UCSD-AML1 (cell line): ENCODE measurements around the gene PRRG1.
"Not testable (repeated sequence)": the region's sequence is repeated elsewhere in the genome, so short reads cannot be mapped to it uniquely, and the experiment has no call there.

Experiments used
- DNase-seq: peaks from one replicate; lab custom pipeline; 2025; ENCODE audit not compliant: unreplicated experiment; lab: John Stamatoyannopoulos, UW

PRRG1 gene

GRCh38 chrX:37371578-37371991, 22.4 kb downstream of the PRRG1 start:
- DNase-seq = no peak

DNA sequence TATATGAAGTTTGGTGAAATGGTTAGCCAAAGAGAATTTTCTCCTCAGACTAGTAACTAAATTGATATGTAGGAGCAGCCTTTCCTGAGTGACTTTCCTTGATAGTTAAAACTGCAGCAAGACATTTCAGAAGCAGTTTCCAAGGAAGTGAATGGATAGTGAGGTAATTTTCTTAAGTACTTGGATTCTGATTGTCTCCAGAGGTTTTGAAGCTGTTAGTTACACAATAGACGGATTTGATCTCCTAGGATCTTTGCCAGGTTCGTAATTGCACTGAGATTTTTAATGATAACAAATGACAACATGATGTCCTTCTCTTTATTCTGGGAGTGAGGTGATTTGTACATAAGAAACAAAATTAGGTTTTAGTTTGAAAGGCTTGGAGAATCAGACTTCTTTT, 29.2 kb downstream of the PRRG1 start:
- DNase-seq = no peak

DNA sequence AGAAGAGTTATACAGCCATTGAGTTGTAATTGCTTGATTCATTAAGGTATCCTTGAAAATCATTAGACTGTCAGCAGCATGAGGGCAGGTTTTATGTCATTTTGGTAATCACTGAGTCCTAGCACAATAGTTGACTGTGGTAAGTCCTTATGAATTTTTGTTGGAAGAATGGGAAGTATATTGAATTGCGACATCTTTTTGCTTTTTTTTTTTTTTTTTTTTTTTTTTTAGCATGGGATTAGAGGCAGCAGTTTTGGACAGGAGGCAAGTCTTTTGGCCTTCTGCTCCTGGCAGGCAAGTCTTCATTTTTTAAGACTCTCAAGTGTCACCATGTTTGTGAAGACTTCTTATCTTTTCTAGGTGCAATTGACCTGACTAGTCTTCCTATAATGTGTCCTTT, 29.7 kb downstream of the PRRG1 start:
- no peak for DNase-seq

DNA sequence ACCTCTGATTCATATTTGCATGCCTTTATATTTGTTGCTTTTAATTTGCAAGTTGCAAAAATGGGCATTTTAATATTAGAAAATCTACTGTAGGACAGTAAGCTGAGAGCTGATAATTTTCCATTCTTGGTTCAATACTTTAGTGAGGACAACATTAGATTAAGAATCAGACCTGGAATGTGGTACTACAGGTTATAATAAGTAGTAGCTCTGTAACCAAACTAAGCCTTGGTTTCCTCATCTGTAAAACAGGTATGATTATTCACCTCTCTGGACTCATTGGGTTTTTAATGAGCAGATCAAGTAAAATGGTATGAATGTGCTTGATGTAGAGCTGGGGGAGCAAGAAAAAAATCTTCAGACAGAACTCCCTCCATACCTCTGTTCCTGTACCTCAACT, 31.1 kb downstream of the PRRG1 start:
- no peak for DNase-seq

- no peak for DNase-seq
These were observed 31.8 kb downstream of the PRRG1 start for GRCh38 chrX:37380924-37381323.

DNA sequence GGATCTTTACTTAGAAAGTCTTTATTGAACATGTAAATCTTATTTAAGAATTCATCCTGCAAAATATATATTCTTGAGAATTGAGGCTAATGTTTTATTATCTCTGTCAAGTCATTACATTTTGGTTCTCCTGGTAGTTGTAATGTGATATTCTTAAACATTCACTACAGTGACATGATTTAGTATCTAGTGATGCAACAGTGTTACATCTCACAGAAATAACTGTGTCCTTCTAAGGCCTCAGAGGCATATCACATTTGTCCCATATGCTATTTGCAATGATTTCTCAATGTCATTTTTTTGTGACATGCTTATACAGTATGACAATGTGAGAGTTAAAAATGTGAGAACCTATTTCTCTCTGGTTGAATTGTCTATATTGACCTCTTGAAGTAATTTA, 34.1 kb downstream of the PRRG1 start:
- DNase-seq = no peak

DNA sequence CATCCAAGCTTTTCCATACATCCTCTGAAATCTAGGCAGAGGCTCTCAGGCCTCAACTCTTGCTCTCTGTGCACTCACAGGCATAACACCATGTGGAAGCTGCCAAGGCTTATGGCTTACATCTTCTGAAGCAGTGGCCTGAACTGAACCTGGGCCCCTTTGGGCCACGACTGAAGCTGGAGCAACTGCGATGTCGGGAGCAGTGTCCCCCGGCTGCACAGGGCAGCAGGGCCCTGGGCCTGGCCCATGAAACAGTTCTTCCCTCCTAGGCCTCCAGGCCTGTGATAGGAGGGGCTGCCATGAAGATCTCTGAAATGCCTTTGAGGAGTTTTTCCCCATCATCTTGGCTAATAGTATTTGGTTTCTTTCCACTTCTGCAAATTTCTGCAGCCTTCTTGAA, 39.2 kb downstream of the PRRG1 start:
- no peak for DNase-seq

DNA sequence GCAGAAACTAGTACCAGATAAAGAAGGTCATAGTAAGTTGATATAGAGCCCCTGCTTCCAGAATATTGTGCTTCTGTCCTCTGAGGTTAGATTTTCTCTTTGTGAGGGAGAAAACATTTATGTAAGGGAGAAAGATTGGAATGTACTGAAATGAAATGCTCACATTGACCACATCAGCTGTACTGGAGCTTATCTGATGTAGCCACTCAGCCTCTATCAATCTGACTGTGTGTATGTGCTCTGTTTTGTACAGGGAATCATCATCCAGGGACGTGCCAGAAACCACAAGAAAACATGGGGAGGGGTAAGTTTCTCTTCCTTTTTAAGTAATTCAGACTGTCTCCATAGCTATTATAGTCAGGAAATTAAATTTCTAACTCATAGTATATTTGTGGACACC, 56.8 kb downstream of the PRRG1 start:
- no peak for DNase-seq

DNA sequence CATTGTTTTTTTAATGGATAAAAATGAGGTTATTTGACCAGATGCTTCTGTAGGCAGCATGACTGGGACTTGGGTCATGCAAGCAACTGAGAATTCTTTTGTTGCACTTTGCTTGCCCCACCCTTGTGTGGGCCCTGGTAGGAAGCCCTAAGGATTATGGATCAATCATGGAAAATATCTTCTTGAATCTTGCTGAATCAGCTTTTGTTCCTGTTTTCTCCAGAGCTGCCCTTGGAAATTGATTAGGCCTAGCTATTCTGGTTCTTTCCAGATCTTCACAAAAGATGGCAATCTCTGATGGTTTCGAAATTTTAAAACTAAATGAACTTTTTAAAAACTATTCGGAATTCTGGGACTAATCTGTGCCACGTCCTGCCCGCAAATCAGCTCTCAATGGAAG, 58.6 kb downstream of the PRRG1 start:
- DNase-seq = no peak

- DNase-seq = no peak
These were observed 60.1 kb downstream of the PRRG1 start for GRCh38 chrX:37409278-37409677.

DNA sequence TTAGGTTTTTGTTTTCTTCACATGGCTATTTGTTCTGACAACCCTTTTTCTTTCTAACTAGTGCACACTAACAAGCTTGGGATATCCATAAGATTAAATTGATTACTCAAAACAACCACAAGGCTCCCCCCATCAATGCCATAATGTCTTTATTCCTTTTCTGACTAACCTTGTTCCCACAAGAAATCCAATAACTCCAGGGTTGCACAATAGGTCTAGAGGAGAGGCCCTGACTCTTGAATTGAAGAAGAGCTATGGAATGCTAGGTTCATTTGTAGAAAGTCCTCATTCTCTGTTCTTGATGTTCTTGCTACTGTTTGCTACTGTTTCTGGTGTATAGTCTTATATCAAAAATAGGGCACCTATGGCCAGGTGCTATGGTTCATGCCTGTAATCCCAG, 71.0 kb downstream of the PRRG1 start:
- DNase-seq = no peak

- no peak for DNase-seq
These were observed 71.6 kb downstream of the PRRG1 start for GRCh38 chrX:37420756-37421155.

- DNase-seq = no peak
These were observed 74.9 kb downstream of the PRRG1 start for GRCh38 chrX:37424000-37424429.

GRCh38 chrX:37425370-37425769, 76.2 kb downstream of the PRRG1 start:
- no peak for DNase-seq

GRCh38 chrX:37428962-37429361, 79.8 kb downstream of the PRRG1 start:
- not testable (repeated sequence) for DNase-seq

- no peak for DNase-seq
These were observed 85.2 kb downstream of the PRRG1 start for GRCh38 chrX:37434362-37434761.

GRCh38 chrX:37437160-37437559, 88.0 kb downstream of the PRRG1 start:
- DNase-seq = no peak

- DNase-seq = no peak
These were observed 92.2 kb downstream of the PRRG1 start for GRCh38 chrX:37441377-37441776.

DNA sequence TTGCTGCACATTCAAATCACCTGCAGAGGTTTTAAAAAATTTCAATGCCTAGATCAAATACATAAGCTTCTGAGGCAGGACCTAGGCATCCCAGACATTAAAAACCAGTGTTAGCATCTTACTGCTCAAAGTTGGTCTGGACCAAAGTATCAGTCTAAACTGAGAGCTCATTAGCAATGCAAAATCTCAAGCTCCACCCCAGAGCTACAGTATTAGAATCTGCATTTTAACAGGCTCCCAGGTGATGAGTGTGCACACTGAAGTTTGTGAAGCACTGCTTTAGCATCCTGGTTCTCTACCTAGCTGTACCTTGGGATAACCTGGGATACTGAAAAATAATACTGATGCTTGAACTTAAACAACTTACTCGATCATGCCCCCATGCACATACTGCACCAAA, 96.0 kb downstream of the PRRG1 start:
- no peak for DNase-seq

- no peak for DNase-seq
These were observed 104.7 kb downstream of the PRRG1 start for GRCh38 chrX:37453821-37454220.

- no peak for DNase-seq
These were observed 105.5 kb downstream of the PRRG1 start for GRCh38 chrX:37454537-37455285.

DNA sequence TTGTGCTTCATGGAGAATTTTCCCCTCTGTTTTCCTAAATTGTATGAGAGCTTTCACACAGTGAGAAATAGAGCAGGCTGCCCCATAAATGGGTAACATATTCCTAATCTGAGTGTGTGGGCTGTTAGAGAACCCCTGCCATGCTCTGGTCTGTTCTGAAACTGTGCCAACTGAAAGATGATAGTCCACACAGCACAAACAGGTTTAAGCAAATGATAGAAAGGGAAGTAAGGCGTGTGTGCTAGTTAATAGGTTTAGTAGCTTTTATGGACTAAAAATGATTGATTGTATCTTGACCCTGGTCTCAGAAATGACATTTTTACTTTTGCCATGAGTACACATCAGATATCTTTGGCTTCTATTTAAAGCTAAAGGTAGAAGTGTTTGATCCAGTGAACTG, 106.2 kb downstream of the PRRG1 start:
- no peak for DNase-seq

DNA sequence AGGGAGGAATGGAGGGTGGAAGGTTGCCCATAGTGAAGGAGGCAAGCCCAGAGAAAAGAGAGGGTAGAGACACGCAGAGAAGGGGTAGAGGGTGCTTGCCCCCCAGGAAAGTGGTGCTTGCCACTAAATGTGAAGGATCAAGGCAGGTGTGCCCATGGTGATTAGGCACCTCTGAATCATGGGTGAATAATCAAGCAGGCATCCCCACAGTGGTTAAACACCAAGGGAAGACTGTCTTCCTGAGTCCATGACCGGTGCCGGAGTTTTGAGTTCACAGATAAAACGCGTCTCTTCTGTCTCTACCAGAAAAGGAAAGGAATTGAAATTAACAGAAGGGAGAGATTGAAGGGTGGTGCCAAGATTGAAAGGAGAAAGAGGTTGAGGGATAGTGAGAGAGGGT, 111.1 kb downstream of the PRRG1 start:
- DNase-seq = not testable (repeated sequence)
